Pericardium fibroblast (primary cell): Measurements from ENCODE around the gene STYXL2. TPM values are rescaled to one million over a fixed set of nuclear protein-coding genes. Genes with fewer than 3 reads are reported as not detected.

Experiments used
- total RNA-seq: library from RNA; depleted of rRNA; stranded (reverse); fragments of >200 nt; gene quantifications from 2 replicates; pipeline ENCODE4 v1.2.3, GENCODE V29; 2015

Gene STYXL2
- 0.51 TPM in 1 of 2 replicates, not detected in the other for total RNA-seq

DNA sequence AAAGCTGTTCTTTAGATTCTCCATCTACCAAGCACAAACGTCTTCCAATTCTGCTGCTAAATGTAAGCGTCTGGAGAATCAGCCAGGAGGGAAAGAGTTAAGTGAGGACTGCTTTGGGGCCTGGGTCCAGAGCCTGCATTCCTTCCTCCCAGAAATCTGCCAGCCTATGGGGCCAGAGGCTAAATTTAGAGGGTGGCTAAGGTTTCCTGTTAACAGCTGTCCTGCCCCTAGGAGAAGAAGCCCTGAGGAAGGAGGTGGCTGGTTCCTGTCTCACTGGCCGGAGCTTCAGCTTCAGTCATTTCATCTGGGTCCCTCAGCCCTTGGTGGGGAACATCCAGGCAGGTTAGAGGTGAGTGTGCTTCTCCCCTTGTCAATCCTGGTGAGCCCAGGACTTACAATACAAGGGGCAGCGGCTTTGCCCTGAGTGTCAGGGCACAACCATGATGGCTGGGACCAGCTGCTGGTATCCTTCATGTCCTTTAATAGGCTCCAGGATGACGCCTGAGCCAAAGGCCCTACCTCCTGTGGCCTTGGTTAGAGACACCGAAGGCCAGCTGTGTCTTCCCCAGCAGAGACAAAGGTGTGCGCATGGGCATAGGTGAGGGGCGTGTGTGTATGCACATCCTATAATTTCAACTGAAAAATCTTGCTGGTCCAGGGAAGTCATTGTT, at the start of gene STYXL2:
TSS of gene STYXL2 (plus strand) at position 230 of the 671 bp plus-strand sequence. CDS start 775 bp downstream, outside the sequence.

DNA sequence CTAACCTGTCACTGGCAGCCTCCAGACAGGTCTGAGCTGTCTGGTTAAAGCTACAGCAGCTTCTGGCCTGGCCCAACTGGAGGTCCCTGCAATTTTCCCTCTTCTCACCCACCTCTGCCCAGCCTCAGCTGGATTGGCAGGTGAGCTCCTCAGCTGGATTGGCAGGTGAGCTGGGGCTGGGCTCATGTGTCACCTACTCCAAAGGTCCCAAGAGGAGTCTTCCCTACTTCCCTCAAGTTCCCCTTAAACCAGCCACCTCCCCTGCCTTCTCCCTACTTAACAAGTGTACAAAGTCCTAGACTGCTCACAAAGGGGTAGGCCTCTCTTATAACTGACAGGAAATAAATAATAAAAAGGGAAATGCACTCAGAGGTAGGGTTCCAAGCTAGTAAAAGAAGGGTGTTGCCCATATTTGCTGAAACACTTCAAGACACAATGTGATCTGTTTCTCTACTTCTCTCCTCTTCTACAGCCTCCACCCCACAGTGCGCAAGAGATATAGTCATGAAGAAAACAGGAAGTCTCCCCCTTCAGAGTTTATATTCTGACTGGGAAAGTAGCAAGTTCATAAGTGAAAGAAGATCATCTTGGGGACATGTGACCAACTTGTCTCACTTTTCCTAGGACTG, 3.4 kb upstream of the STYXL2 start, which contains the start of gene GPA33:
TSS of gene GPA33 (minus strand) at position 64 of the 629 bp plus-strand sequence. CDS start 90 bp downstream, outside the sequence.

Other genes with a start within 250 kb of the STYXL2 start
- 6.3 and 9.8 TPM in 2 replicates for gene TADA1, start 217.8 kb upstream of the STYXL2 start, total RNA-seq
- gene ILDR2, start 118.5 kb upstream of the STYXL2 start, total RNA-seq = 0.09 TPM in 1 of 2 replicates, not detected in the other
- not detected in 2 replicates for gene MAEL, start 104.8 kb upstream of the STYXL2 start, total RNA-seq
- not detected in 2 replicates for gene GPA33, start 3.7 kb upstream of the STYXL2 start, total RNA-seq
- gene POU2F1, start 126.8 kb downstream of the STYXL2 start, total RNA-seq = 2.5 and 4.3 TPM in 2 replicates